Measurements from ENCODE around the gene EFNA2.
"Not testable (repeated sequence)": the region's sequence is repeated elsewhere in the genome, so short reads cannot be mapped to it uniquely, and the experiment has no call there.

Gene EFNA2

DNA sequence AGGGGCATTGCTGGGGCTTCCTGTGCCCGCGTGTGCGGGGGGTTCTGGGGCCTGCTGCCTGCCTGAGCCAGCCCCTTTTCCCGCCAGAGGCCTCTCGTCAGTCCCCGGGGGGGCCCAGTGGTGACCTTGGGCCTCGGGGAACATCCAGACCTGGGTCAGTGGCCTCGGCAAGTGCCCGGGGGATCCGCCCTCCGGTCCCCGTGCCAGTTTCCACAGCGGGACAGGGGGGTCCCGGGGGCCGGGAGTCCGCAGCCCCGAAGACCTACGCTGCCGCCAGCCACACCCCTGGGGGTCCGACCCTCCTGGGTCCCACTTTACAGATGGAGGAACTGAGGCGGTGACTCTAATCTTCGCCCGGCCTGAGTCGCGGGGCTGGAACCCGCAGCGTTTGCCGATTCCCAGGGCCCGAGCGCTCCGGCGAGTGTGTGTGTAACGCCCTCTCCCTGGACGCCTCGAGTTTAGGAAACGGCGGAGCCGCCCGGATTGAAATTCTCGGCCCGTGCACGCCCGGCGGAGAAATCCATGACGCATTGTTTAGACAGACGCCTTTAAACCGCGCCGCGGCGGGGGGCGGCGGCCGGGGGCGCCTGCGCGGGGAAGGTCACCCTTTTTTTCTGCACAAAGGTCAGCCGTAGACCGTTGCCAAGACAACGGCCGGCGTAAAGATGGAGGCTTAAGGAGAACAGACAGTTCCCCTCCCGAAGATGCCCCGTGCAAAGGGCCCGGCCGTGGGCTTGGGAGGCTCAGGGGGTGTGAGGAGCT is 39.3 kb downstream of the EFNA2 start:
- no peak overlapping the region for H3K4me2 ChIP-seq (ENCODE audit: low read depth, low read length, poor library complexity, severe bottlenecking)
- no peaks in the 10 kb centered on the region for H4K20me1 ChIP-seq (ENCODE audit: insufficient read depth, low read length, poor library complexity, severe bottlenecking)
- no peaks in the 10 kb centered on the region for H3K79me2 ChIP-seq (ENCODE audit: insufficient read depth, low read length)
- H3K27me3 ChIP-seq (ENCODE audit: insufficient read depth, low read length, poor library complexity, severe bottlenecking) = no peaks in the 10 kb centered on the region
- H3K9me2 ChIP-seq (replicated peaks; ENCODE audit: low read depth, low read length) = no peaks in the 10 kb centered on the region
- TF ChIP-seq, protein P1, sequence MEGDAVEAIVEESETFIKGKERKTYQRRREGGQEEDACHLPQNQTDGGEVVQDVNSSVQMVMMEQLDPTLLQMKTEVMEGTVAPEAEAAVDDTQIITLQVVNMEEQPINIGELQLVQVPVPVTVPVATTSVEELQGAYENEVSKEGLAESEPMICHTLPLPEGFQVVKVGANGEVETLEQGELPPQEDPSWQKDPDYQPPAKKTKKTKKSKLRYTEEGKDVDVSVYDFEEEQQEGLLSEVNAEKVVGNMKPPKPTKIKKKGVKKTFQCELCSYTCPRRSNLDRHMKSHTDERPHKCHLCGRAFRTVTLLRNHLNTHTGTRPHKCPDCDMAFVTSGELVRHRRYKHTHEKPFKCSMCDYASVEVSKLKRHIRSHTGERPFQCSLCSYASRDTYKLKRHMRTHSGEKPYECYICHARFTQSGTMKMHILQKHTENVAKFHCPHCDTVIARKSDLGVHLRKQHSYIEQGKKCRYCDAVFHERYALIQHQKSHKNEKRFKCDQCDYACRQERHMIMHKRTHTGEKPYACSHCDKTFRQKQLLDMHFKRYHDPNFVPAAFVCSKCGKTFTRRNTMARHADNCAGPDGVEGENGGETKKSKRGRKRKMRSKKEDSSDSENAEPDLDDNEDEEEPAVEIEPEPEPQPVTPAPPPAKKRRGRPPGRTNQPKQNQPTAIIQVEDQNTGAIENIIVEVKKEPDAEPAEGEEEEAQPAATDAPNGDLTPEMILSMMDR (conservative IDR thresholded peaks at IDR 0.05; ENCODE audit: low read length) = no peak
- TF ChIP-seq EZH2phosphoT487 (IDR thresholded peaks at IDR 0.05; ENCODE audit: borderline replicate concordance) = no peak
- no peak overlapping the region for H3K4me3 ChIP-seq (ENCODE audit: low read length, poor library complexity, severe bottlenecking)
- H3K36me3 ChIP-seq (ENCODE audit: insufficient read depth, low read length) = no peaks in the 10 kb centered on the region
- H2AFZ ChIP-seq (ENCODE audit: low read length) = no peak overlapping the region
- no peaks in the 10 kb centered on the region for H3K9me3 ChIP-seq (ENCODE audit: insufficient read depth, low read depth, low read length)
- no peak overlapping the region for H3K9ac ChIP-seq (ENCODE audit: low read depth, low read length, poor library complexity, severe bottlenecking)
- no peaks in the 10 kb centered on the region for H3K4me1 ChIP-seq (ENCODE audit: insufficient read depth, low read length, poor library complexity, severe bottlenecking)
- H3F3A ChIP-seq (ENCODE audit: low read depth) = no peaks in the 10 kb centered on the region

DNA sequence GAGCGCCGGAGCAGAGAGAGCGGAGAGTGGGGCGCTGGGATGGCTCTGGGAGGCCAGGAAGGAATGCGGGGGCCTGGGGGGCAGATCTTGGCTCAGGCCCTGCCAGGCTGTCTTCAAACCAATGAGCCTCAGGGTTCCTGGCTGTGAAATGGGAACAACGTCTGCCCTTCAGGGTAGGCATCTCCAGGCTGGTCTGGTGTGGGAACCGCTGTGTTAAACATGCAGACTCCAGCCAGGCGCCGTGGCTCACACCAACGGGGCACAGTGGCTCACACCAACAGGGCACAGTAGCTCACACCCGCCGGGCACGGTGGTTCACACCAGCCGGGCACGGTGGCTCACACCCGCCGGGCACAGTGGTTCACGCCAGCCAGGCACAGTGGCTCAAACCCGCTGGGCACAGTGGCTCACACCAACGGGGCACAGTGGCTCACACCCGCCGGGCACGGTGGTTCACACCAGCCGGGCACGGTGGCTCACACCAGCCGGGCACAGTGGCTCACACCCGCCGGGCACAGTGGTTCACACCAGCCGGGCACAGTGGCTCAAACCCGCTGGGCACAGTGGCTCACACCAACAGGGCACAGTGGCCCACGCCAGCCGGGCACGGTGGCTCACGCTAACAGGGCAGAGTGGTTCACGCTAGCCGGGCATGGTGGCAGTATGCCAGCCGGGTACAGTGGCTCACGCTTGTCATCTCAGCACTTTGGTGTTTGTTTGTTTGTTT is 40.1 kb downstream of the EFNA2 start:
- TF ChIP-seq, protein P1 (conservative IDR thresholded peaks at IDR 0.05; ENCODE audit: low read length) = no peak
- TF ChIP-seq EZH2phosphoT487 (IDR thresholded peaks at IDR 0.05; ENCODE audit: borderline replicate concordance) = no peak
- Histone ChIP-seq H3K9ac (ENCODE audit: low read depth, low read length, poor library complexity, severe bottlenecking) (no peak overlapping the region), H3F3A (ENCODE audit: low read depth) (no peaks in the 10 kb centered on the region), H3K9me3 (ENCODE audit: insufficient read depth, low read depth, low read length) (no peaks in the 10 kb centered on the region), H4K20me1 (ENCODE audit: insufficient read depth, low read length, poor library complexity, severe bottlenecking) (no peaks in the 10 kb centered on the region), H3K4me1 (ENCODE audit: insufficient read depth, low read length, poor library complexity, severe bottlenecking) (no peaks in the 10 kb centered on the region), H3K27me3 (ENCODE audit: insufficient read depth, low read length, poor library complexity, severe bottlenecking) (no peaks in the 10 kb centered on the region), H3K36me3 (ENCODE audit: insufficient read depth, low read length) (no peaks in the 10 kb centered on the region), H3K79me2 (ENCODE audit: insufficient read depth, low read length) (no peaks in the 10 kb centered on the region), H3K4me2 (ENCODE audit: low read depth, low read length, poor library complexity, severe bottlenecking) (no peak overlapping the region), H3K4me3 (ENCODE audit: low read length, poor library complexity, severe bottlenecking) (no peak overlapping the region), H2AFZ (ENCODE audit: low read length) (no peak overlapping the region), H3K9me2 (replicated peaks; ENCODE audit: low read depth, low read length) (no peaks in the 10 kb centered on the region)

DNA sequence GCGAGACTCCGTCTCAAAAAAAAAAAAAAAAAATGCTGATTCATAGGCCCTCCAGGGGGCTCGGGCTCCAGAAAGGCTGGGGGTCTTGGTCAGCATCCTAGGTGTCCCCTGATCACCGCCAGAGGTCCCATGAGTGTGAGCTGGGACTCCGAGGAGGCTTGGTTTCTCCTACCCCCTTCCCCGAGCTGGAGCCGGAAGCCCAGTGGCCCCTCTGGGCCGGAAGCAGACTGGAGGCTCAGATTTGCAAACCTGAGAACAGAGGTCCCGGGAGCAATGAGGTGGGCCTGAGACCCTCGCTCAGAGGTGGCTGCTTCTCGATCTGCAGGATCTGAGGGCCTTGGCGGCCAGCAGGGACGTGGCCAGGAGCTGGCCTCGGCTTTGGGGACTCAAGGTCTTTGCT is 41.5 kb downstream of the EFNA2 start:
- no peaks in the 10 kb centered on the region for H3K9me2 ChIP-seq (replicated peaks; ENCODE audit: low read depth, low read length)
- H4K20me1 ChIP-seq (ENCODE audit: insufficient read depth, low read length, poor library complexity, severe bottlenecking) = no peaks in the 10 kb centered on the region
- TF ChIP-seq, protein P1 (conservative IDR thresholded peaks at IDR 0.05; ENCODE audit: low read length) = no peak
- TF ChIP-seq EZH2phosphoT487 (IDR thresholded peaks at IDR 0.05; ENCODE audit: borderline replicate concordance) = no peak
- no peak overlapping the region for H3K4me2 ChIP-seq (ENCODE audit: low read depth, low read length, poor library complexity, severe bottlenecking)
- no peaks in the 10 kb centered on the region for H3K9me3 ChIP-seq (ENCODE audit: insufficient read depth, low read depth, low read length)
- H3K4me1 ChIP-seq (ENCODE audit: insufficient read depth, low read length, poor library complexity, severe bottlenecking) = no peaks in the 10 kb centered on the region
- H3K27me3 ChIP-seq (ENCODE audit: insufficient read depth, low read length, poor library complexity, severe bottlenecking) = no peaks in the 10 kb centered on the region
- no peak overlapping the region for H3K4me3 ChIP-seq (ENCODE audit: low read length, poor library complexity, severe bottlenecking)
- H3F3A ChIP-seq (ENCODE audit: low read depth) = no peaks in the 10 kb centered on the region
- H3K36me3 ChIP-seq (ENCODE audit: insufficient read depth, low read length) = no peaks in the 10 kb centered on the region
- H3K79me2 ChIP-seq (ENCODE audit: insufficient read depth, low read length) = no peaks in the 10 kb centered on the region
- H3K9ac ChIP-seq (ENCODE audit: low read depth, low read length, poor library complexity, severe bottlenecking) = no peak overlapping the region
- H2AFZ ChIP-seq (ENCODE audit: low read length) = no peak overlapping the region

DNA sequence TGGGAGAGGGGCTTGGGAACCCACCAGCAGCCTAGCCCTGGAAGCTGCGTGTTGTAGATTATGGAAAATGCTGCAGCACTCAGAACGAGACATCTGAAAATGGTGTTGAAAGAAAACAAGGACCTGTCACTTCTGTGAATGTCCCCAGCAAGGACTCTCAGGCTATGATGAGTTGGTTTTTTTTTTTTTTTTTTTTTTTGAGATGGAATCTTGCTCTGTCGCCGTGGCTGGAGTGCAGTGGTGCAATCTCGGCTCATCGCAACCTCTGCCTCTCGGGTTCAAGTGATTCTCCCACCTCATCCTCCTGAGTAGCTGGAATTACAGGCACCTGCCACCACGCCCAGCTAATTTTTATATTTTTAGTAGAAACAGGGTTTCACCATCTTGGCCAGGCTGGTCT is 46.5 kb downstream of the EFNA2 start:
- not testable (repeated sequence) for H3K4me2 ChIP-seq (ENCODE audit: low read depth, low read length, poor library complexity, severe bottlenecking); H3K9me2 ChIP-seq (replicated peaks; ENCODE audit: low read depth, low read length); H2AFZ ChIP-seq (ENCODE audit: low read length); H3K27me3 ChIP-seq (ENCODE audit: insufficient read depth, low read length, poor library complexity, severe bottlenecking); H3K9ac ChIP-seq (ENCODE audit: low read depth, low read length, poor library complexity, severe bottlenecking); H3K4me1 ChIP-seq (ENCODE audit: insufficient read depth, low read length, poor library complexity, severe bottlenecking); H3K9me3 ChIP-seq (ENCODE audit: insufficient read depth, low read depth, low read length); H3K36me3 ChIP-seq (ENCODE audit: insufficient read depth, low read length); H3K4me3 ChIP-seq (ENCODE audit: low read length, poor library complexity, severe bottlenecking); H3F3A ChIP-seq (ENCODE audit: low read depth); H4K20me1 ChIP-seq (ENCODE audit: insufficient read depth, low read length, poor library complexity, severe bottlenecking); H3K79me2 ChIP-seq (ENCODE audit: insufficient read depth, low read length)
